ENCODE measurements around the gene ETNK1. TPM values are rescaled to one million over a fixed set of nuclear protein-coding genes. Genes with fewer than 3 reads are reported as not detected.

Gene ETNK1
- total RNA-seq, 1 experiment from 2014 or later: 70.1 TPM

DNA sequence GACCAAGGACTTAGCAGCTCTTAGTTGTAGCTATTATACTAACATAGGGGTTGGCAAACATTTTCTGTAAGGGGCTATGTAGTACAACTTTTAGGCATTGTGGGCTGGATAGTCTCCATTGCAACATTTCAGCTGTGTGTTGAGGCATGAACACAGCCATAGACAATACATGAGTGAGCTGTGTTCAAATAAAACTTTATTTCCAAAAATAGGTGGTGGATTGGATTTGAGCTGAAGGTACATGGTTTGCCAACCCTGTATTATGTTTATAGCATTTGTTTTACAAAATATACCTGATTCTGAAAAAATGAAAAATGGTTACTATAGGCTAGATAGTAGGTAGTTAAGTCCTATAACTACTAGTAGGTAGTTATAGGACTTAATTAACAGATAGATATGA, 40.5 kb downstream of the ETNK1 start:
- Histone ChIP-seq H3K23ac (ENCODE audit: insufficient read length, low read depth, low read length) (no peak overlapping the region), H2BK20ac (ENCODE audit: low read depth, low read length, poor library complexity, severe bottlenecking) (no peak overlapping the region), H2BK5ac (ENCODE audit: insufficient read length, low read length) (no peak overlapping the region), H3K79me1 (ENCODE audit: insufficient read depth, low read depth, low read length, poor library complexity, severe bottlenecking) (no peaks in the 10 kb centered on the region), H2AFZ (ENCODE audit: low read length) (no peak overlapping the region), H3K56ac (ENCODE audit: insufficient read length, low read depth, low read length) (no peak overlapping the region), H2BK120ac (ENCODE audit: low read depth, low read length, poor library complexity, severe bottlenecking) (no peak overlapping the region), H4K91ac (ENCODE audit: insufficient read length, low read depth, low read length) (no peak overlapping the region), H2BK15ac (ENCODE audit: low read depth, low read length) (no peak overlapping the region), H3K27me3 (ENCODE audit: insufficient read depth, low read length) (no peaks in the 10 kb centered on the region), H3K4me2 (ENCODE audit: insufficient read depth, insufficient read length, low read length) (no peak overlapping the region), H3T11ph (ENCODE audit: low read length) (no peak overlapping the region), H3K79me2 (ENCODE audit: insufficient read depth, low read length) (no peaks in the 10 kb centered on the region), H3K18ac (ENCODE audit: insufficient read length, low read depth, low read length) (no peak overlapping the region), H3K23me2 (ENCODE audit: insufficient read length, low read depth, low read length, poor library complexity, severe bottlenecking) (no peaks in the 10 kb centered on the region), H3K14ac (ENCODE audit: insufficient read depth, low read length) (no peak overlapping the region), H3K4me1 (ENCODE audit: insufficient read depth, low read length) (no peaks in the 10 kb centered on the region), H3K4ac (ENCODE audit: low read depth, low read length) (no peak overlapping the region), H4K8ac (replicated peaks; ENCODE audit: insufficient read length, low read depth, low read length) (no peak overlapping the region), H3K27ac (ENCODE audit: insufficient read length, low read depth, low read length) (no peak overlapping the region), H3K9ac (ENCODE audit: extremely low read depth, insufficient read length, low read length) (no peak overlapping the region), H4K5ac (ENCODE audit: insufficient read length, low read depth, low read length) (no peak overlapping the region), H2AK5ac (ENCODE audit: insufficient read length, low read length) (no peak overlapping the region), H3K9me3 (ENCODE audit: control insufficient read depth, low read depth, low read length) (no peaks in the 10 kb centered on the region), H4K20me1 (ENCODE audit: control insufficient read depth, insufficient read depth, insufficient read length) (no peaks in the 10 kb centered on the region), H2BK12ac (ENCODE audit: insufficient read length, low read depth, low read length) (no peak overlapping the region)
- Mint-ChIP-seq H3K4me3 (no peak overlapping the region), H3K27me3 (ENCODE audit: low read depth) (no peaks in the 10 kb centered on the region), H3K9me3 (no peaks in the 10 kb centered on the region), H3K36me3 (ENCODE audit: insufficient read depth in 1 of 3, low read depth in 3 of 3) (peaks cover 6 to 24% (median 19%) of the 10 kb centered on the region in 3 experiments; a peak in 6 of 7 replicates), H3K27ac (no peak overlapping the region), H3K4me1 (no peaks in the 10 kb centered on the region)
- TF ChIP-seq, protein P1, sequence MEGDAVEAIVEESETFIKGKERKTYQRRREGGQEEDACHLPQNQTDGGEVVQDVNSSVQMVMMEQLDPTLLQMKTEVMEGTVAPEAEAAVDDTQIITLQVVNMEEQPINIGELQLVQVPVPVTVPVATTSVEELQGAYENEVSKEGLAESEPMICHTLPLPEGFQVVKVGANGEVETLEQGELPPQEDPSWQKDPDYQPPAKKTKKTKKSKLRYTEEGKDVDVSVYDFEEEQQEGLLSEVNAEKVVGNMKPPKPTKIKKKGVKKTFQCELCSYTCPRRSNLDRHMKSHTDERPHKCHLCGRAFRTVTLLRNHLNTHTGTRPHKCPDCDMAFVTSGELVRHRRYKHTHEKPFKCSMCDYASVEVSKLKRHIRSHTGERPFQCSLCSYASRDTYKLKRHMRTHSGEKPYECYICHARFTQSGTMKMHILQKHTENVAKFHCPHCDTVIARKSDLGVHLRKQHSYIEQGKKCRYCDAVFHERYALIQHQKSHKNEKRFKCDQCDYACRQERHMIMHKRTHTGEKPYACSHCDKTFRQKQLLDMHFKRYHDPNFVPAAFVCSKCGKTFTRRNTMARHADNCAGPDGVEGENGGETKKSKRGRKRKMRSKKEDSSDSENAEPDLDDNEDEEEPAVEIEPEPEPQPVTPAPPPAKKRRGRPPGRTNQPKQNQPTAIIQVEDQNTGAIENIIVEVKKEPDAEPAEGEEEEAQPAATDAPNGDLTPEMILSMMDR (conservative IDR thresholded peaks at IDR 0.05): no peak
- no peak for DNase-seq
